ENCODE results near the gene CNTNAP5. TPM values are rescaled to one million over a fixed set of nuclear protein-coding genes. Genes with fewer than 3 reads are reported as not detected.

Gene CNTNAP5
- total RNA-seq, 1 donor from 2014 or later: 0.56 TPM

DNA sequence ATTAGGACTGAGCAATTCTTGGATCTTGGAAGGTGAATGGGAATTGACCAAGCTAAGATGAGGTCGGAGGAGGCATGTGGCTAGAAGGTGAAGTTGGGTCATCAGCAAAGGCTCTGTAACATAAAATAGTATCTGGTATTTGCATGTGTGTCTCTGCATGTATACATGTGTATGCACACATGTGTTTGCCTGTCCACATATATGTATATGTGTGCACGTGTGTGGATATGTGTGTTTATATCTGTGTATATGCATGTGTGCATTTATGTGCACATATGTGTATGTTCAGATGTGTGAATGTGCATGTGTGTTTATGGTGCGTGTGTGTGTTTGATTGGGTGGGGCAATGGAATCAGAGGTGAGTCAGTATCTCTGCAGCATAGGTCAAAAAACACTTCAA is 664.3 kb downstream of the CNTNAP5 start:
- peaks cover 23% of the 10 kb centered on the region for H3K9me3 Mint-ChIP-seq
- H3K4me3 Mint-ChIP-seq: no peak overlapping the region

DNA sequence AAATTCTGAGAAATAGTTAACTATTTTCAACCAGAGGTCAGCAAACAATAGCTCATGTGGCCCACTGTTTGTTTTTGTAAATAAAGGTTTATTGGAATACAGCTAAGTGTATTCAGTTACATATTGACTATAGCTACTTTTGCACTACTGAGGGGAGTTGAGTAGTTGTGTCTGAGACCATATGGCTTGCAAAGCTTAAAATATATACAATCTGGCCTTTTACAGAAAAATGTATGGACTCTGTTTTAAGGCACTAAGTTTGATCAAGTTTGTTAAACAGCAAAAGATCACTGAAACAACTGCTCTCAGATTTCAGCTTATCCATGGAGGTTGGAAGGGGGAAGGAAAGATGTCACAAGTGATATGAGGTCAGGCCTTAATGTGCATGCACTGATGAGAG is 667.1 kb downstream of the CNTNAP5 start:
- H3K36me3 Mint-ChIP-seq (ENCODE audit: low read depth): peaks cover 8% of the 10 kb centered on the region
- H3K4me1 Mint-ChIP-seq: peaks cover 6% of the 10 kb centered on the region
- no peaks in the 10 kb centered on the region for H3K27me3 Mint-ChIP-seq (ENCODE audit: low read depth)
- H3K27ac Mint-ChIP-seq (ENCODE audit: unreplicated experiment): no peak overlapping the region
- no peak overlapping the region for H3K4me3 Mint-ChIP-seq
- DNase-seq (ENCODE audit: low read depth, low spot score): no peak
- TF ChIP-seq, protein P1, sequence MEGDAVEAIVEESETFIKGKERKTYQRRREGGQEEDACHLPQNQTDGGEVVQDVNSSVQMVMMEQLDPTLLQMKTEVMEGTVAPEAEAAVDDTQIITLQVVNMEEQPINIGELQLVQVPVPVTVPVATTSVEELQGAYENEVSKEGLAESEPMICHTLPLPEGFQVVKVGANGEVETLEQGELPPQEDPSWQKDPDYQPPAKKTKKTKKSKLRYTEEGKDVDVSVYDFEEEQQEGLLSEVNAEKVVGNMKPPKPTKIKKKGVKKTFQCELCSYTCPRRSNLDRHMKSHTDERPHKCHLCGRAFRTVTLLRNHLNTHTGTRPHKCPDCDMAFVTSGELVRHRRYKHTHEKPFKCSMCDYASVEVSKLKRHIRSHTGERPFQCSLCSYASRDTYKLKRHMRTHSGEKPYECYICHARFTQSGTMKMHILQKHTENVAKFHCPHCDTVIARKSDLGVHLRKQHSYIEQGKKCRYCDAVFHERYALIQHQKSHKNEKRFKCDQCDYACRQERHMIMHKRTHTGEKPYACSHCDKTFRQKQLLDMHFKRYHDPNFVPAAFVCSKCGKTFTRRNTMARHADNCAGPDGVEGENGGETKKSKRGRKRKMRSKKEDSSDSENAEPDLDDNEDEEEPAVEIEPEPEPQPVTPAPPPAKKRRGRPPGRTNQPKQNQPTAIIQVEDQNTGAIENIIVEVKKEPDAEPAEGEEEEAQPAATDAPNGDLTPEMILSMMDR (conservative IDR thresholded peaks at IDR 0.05): no peak
- peaks cover 23% of the 10 kb centered on the region for H3K9me3 Mint-ChIP-seq

More for the DNA sequence above, 664.3 kb downstream of the CNTNAP5 start:
- Mint-ChIP-seq H3K36me3 (ENCODE audit: low read depth) (peaks cover 8% of the 10 kb centered on the region), H3K4me1 (peaks cover 6% of the 10 kb centered on the region), H3K27me3 (ENCODE audit: low read depth) (no peaks in the 10 kb centered on the region), H3K27ac (ENCODE audit: unreplicated experiment) (no peak overlapping the region)
- no peak for DNase-seq (ENCODE audit: low read depth, low spot score)
- TF ChIP-seq, protein P1 (conservative IDR thresholded peaks at IDR 0.05): no peak

DNA sequence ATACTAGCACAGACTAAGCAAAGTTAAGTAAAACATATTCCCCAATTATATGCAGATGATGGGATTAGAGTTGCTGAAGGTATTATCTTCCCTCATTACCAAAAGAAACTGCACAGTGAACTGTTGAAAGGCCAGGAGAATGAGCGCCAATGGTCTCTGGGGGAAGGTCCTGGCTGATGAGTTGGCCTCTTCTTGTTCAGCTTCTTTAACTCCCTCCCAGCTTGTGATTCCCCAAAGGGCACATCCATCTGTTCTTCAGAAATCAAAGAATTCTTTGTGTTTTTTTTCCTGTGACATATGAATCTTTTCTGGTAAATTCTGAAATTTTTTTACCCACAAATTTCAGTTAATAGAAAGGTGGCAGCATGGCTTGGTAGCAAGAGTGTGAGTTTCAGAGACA is 667.6 kb downstream of the CNTNAP5 start:
- TF ChIP-seq, protein P1 (conservative IDR thresholded peaks at IDR 0.05): no peak
- no peak for DNase-seq (ENCODE audit: low read depth, low spot score)

DNA sequence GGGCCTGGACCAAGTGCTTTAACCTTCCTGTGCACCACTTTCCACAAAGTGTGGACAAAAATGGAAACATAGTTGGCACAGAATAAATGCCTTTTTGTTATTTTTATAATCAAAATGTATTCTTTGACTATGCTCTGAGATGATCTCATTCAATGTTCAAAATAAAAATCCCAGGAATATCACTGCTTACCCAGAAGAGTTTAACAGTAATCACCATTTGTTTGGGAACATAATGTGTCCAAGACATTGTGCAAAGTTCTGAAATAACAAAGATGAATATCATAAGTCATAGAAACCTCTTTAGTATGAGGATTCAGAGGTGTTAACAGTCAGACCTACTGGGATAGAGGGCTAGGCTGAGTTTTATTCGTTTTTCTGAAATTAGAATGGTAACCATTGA is 668.1 kb downstream of the CNTNAP5 start:
- Mint-ChIP-seq H3K4me1 (peaks cover 6% of the 10 kb centered on the region), H3K9me3 (peaks cover 23% of the 10 kb centered on the region), H3K36me3 (ENCODE audit: low read depth) (peaks cover 8% of the 10 kb centered on the region), H3K4me3 (no peak overlapping the region), H3K27ac (ENCODE audit: unreplicated experiment) (no peak overlapping the region), H3K27me3 (ENCODE audit: low read depth) (no peaks in the 10 kb centered on the region)
- TF ChIP-seq, protein P1 (conservative IDR thresholded peaks at IDR 0.05): no peak
- no peak for DNase-seq (ENCODE audit: low read depth, low spot score)

More for the DNA sequence above, 667.6 kb downstream of the CNTNAP5 start:
- Mint-ChIP-seq H3K27ac (ENCODE audit: unreplicated experiment) (no peak overlapping the region), H3K27me3 (ENCODE audit: low read depth) (no peaks in the 10 kb centered on the region), H3K9me3 (peaks cover 23% of the 10 kb centered on the region), H3K4me3 (no peak overlapping the region), H3K4me1 (peaks cover 6% of the 10 kb centered on the region), H3K36me3 (ENCODE audit: low read depth) (peaks cover 8% of the 10 kb centered on the region)

DNA sequence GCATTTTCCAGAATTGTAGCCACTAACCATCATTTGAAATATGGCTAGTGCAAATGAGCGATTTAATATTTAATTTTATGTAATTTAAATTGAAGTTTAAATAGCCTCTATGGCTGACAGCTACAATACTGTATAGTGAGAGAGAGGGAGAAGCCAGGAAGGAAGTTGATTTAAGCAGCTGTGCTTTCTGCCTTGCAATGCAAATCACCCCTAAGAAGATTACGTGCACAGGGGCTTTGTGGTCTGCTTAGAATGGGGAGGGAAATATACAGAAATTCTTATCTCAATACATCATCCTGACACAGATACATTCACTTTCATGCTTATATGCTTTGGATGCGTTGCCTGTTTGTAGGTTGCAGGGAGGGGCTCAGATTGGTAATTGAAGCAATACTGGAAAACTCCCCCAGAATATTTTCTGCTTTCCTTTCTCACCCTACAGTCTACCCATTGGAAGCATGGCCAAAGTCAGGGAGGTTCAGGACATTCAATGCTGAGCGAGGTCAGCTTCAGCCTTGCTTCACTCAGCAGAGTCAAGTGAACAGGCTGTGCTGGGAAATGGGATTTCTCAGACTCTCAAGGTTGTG is 674.0 kb downstream of the CNTNAP5 start:
- Mint-ChIP-seq H3K4me1 (no peaks in the 10 kb centered on the region), H3K4me3 (no peak overlapping the region), H3K36me3 (ENCODE audit: low read depth) (no peaks in the 10 kb centered on the region), H3K27ac (ENCODE audit: unreplicated experiment) (no peak overlapping the region), H3K27me3 (ENCODE audit: low read depth) (no peaks in the 10 kb centered on the region), H3K9me3 (peaks cover 4% of the 10 kb centered on the region)
- TF ChIP-seq, protein P1 (conservative IDR thresholded peaks at IDR 0.05): no peak
- DNase-seq (ENCODE audit: low read depth, low spot score): no peak
